ENCODE results near the gene SOX12. TPM values are rescaled to one million over a fixed set of nuclear protein-coding genes. Genes with fewer than 3 reads are reported as not detected.
"Not testable (repeated sequence)": the region's sequence is repeated elsewhere in the genome, so short reads cannot be mapped to it uniquely, and the experiment has no call there.

Gene SOX12
- total RNA-seq, 1 donor, result 1.3 TPM

GRCh38 chr20:361561-361960, 36.2 kb downstream of the SOX12 start:
- Histone ChIP-seq H3K4me1 (ENCODE audit: insufficient read depth, low read length) (peaks cover 29% of the 10 kb centered on the region), H3K27me3 (ENCODE audit: insufficient read depth, low read length) (no peaks in the 10 kb centered on the region), H3K9me3 (ENCODE audit: low read depth, low read length) (no peaks in the 10 kb centered on the region), H3K4me3 (ENCODE audit: low read length) (no peak overlapping the region)

DNA sequence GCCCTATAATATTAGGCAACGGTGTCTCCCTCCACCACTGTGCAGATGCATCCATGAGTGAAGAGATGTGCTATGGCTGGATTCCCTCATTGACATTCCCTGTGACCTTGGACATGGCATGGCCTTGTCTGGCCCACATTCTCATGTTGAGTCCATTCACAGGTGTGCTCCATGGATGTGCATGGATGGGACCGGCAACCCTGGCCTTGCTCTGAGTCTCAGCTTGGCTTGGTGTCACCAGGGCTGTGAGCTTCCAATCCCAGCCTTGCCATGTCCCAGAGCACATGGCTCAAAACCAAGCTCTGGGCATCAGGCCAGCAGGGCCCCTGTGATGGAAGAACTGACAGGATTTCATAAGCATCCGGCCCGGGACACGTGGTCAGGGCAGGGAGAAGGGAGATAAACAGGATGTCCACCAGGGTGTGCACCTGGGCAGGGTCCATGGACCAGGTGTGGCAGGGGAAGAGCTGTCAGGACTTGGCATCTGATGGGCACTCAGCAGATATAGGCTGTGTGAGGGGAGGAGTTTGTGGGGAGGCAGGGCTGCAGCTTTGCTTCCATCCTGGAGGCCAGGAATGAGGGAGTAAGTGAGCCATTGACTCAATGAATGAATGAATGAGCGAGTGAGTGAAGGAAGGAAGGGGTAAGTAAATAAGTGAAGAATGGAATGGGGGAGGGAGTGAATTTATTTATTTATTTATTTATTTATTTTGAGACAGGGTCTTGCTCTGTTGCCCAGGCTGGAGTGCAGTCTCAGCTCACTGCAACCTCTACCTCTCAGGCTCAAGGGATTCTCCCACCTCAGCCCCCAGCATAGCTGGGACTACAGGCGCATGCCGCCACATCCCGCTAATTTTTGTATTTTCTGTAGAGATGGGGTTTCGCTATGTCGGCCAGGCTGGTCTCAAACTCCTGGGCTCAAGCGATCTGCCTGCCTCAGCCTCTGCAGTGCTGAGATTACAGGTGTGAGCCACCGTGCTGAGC, 37.2 kb downstream of the SOX12 start:
- Histone ChIP-seq H3K4me1 (ENCODE audit: insufficient read depth, low read length) (peaks cover 29% of the 10 kb centered on the region), H3K27me3 (ENCODE audit: insufficient read depth, low read length) (no peaks in the 10 kb centered on the region), H3K4me3 (ENCODE audit: low read length) (no peak overlapping the region), H3K9me3 (ENCODE audit: low read depth, low read length) (no peaks in the 10 kb centered on the region)

DNA sequence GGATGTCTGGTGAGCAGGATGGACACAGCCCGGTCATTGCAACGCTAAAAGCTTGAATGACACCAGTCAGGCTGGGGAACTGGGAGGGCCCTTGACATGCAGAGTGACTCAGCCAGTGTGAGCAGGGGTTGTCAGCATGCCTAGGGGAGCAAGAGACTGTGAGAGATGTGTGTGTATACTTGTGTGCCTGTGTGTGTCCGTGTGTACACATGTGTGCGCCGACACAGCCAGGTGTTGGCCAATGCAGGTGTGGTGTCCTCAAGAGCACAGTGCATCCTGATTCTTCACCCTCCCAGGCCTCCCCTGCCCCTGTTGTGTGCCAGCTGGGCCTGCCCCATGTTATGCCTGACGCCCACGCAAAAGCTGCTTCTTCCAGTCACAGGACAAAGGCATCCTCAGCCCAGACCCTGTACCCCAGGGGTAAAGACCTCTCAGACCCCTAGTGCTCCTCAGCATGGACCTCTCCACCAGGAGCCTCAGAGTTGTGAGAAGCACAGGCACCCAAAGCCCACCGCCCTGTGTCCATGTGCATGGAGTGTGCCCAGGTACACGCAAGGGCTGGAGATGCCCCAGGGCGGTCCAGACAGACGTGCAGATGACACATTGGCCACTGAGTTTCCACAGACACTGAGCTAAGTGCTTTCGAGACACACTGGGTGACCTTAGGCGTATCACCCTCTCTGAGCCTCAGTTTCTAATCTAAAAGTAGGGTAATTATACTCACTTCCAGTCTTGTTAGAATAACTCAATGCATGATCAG, 38.1 kb downstream of the SOX12 start:
- Histone ChIP-seq H3K27me3 (ENCODE audit: insufficient read depth, low read length) (no peaks in the 10 kb centered on the region), H3K4me1 (ENCODE audit: insufficient read depth, low read length) (peaks cover 29% of the 10 kb centered on the region), H3K9me3 (ENCODE audit: low read depth, low read length) (no peaks in the 10 kb centered on the region), H3K4me3 (ENCODE audit: low read length) (no peak overlapping the region)

GRCh38 chr20:364905-365794, 39.8 kb downstream of the SOX12 start:
- Histone ChIP-seq H3K27me3 (ENCODE audit: insufficient read depth, low read length) (no peaks in the 10 kb centered on the region), H3K9me3 (ENCODE audit: low read depth, low read length) (no peaks in the 10 kb centered on the region), H3K4me3 (ENCODE audit: low read length) (no peak overlapping the region), H3K4me1 (ENCODE audit: insufficient read depth, low read length) (peaks cover 29% of the 10 kb centered on the region)

DNA sequence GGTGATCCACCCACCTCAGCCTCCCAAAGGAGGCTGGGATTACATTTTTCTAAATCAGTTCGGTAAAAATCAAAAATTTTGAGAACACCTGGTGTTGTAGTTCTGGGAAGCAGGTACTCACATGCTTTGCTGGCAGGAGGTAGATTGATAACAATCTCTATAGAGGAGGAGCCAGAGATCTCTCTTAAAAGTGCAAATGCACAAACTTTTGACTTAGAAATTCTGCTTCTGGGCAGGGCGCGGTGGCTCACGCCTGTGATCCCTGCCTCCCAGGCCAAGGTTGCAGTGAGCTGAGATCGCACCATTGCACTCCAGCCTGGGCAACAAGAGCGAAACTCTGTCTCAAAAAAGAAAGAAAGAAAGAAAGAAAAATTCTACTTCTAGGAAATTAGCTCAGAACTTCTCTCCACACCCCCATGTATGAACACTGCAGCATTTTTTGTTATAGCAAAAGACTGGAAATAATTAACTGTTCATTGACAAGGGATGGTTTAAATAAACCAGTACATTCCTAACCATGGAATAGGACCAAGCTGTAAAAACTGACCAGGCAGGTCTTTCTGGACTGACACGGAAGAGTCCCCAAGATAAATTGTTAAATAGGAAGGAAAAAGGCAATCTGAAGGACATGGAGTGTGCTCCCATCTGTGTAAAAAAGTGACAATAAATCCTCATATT, 40.8 kb downstream of the SOX12 start:
- no peak overlapping the region for H3K4me3 ChIP-seq (ENCODE audit: low read length)
- no peaks in the 10 kb centered on the region for H3K9me3 ChIP-seq (ENCODE audit: low read depth, low read length)
- peaks cover 35% of the 10 kb centered on the region for H3K4me1 ChIP-seq (ENCODE audit: insufficient read depth, low read length)
- H3K27me3 ChIP-seq (ENCODE audit: insufficient read depth, low read length), result no peaks in the 10 kb centered on the region

DNA sequence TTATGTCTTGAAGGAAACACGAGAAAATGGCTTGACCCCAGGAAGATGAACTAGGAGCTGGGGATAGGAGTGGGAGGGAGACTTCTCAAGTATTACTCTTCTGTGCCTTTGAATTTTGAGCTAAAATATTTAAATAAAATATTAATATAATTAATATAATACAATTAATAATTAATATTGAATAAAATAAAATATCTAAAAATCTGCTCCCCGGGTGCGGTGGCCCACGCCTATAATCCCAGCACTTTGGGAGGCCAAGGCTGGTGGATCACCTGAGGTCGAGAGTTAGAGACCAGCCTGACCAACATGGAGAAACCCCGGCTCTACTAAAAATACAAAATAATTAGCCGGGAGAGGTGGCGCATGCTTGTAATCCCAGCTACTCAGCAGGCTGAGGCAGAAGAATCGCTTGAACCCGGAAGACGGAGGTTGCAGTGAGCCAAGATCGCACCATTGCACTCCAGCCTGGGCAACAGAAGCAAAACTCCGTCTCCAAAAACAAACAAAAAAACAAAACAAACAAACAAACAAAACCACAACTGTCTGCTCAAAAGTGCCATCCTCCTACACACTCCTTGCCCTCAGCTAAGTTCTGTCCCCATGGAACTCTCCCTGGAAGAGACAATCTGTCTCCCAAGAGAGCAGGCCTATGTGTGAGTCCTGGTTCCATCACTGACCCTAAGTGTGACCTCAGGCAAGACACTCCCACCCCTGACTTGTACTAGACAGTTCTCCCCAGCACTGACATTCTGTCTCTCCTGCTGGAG, 41.5 kb downstream of the SOX12 start:
- Histone ChIP-seq H3K4me3 (ENCODE audit: low read length) (no peak overlapping the region), H3K4me1 (ENCODE audit: insufficient read depth, low read length) (peaks cover 35% of the 10 kb centered on the region), H3K9me3 (ENCODE audit: low read depth, low read length) (no peaks in the 10 kb centered on the region), H3K27me3 (ENCODE audit: insufficient read depth, low read length) (no peaks in the 10 kb centered on the region)

DNA sequence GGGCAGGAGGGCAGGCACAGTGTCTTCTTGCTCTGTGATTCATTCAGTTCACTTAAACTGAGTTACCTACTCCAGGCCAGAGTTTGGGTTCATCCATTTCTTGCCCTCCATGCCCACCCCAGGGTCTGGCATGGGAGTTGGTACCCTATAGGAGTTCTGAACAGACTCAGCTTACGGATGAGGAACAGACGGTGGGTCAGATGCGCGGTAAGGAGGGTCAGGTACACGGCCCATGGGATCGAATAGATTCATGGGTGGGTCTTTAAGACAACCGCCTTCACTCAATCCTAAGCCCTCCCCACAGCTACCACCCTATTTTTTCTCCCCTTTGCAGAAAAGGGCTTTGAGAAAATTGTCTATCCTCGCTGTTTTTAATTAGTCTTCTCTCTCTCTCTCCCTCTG, 42.1 kb downstream of the SOX12 start:
- Histone ChIP-seq H3K4me3 (ENCODE audit: low read length) (no peak overlapping the region), H3K4me1 (ENCODE audit: insufficient read depth, low read length) (peaks cover 35% of the 10 kb centered on the region), H3K9me3 (ENCODE audit: low read depth, low read length) (no peaks in the 10 kb centered on the region), H3K27me3 (ENCODE audit: insufficient read depth, low read length) (no peaks in the 10 kb centered on the region)

DNA sequence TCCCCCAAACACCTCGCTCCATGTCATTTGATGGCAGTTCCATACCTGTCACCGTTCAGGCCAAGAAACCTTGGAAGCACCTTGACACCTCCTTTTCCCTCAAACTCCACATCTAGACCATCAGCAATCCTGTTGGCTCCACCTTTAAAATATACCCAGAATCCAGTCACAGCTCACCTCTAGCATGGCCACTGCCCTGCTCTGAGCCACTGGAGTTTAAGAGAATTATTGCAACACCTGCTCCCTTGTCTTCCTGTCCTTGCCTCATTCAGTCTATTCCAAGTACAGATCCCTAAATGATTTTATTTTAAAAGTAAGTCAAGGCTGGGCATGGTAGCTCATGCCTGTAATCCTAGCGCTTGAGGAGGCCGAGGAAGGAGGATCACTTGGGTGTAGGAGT, 43.6 kb downstream of the SOX12 start:
- Histone ChIP-seq H3K4me3 (ENCODE audit: low read length) (no peak overlapping the region), H3K9me3 (ENCODE audit: low read depth, low read length) (no peaks in the 10 kb centered on the region)

GRCh38 chr20:370151-370600, 44.8 kb downstream of the SOX12 start:
- no peak overlapping the region for H3K4me3 ChIP-seq (ENCODE audit: low read length)
- H3K9me3 ChIP-seq (ENCODE audit: low read depth, low read length), result no peaks in the 10 kb centered on the region
- peaks cover 38% of the 10 kb centered on the region for H3K4me1 ChIP-seq (ENCODE audit: insufficient read depth, low read length)
- no peaks in the 10 kb centered on the region for H3K27me3 ChIP-seq (ENCODE audit: insufficient read depth, low read length)

More for the DNA sequence above, 43.6 kb downstream of the SOX12 start:
- Histone ChIP-seq H3K27me3 (ENCODE audit: insufficient read depth, low read length) (no peaks in the 10 kb centered on the region), H3K4me1 (ENCODE audit: insufficient read depth, low read length) (peaks cover 41% of the 10 kb centered on the region)

- H3K27me3 ChIP-seq (ENCODE audit: insufficient read depth, low read length), result no peaks in the 10 kb centered on the region
- H3K9me3 ChIP-seq (ENCODE audit: low read depth, low read length), result no peaks in the 10 kb centered on the region
- H3K4me3 ChIP-seq (ENCODE audit: low read length), result no peak overlapping the region
- peaks cover 34% of the 10 kb centered on the region for H3K4me1 ChIP-seq (ENCODE audit: insufficient read depth, low read length)
Measured at GRCh38 chr20:370977-371754, 45.8 kb downstream of the SOX12 start.

- H3K9me3 ChIP-seq (ENCODE audit: low read depth, low read length), result no peaks in the 10 kb centered on the region
- peaks cover 34% of the 10 kb centered on the region for H3K4me1 ChIP-seq (ENCODE audit: insufficient read depth, low read length)
- H3K4me3 ChIP-seq (ENCODE audit: low read length), result no peak overlapping the region
- H3K27me3 ChIP-seq (ENCODE audit: insufficient read depth, low read length), result no peaks in the 10 kb centered on the region
Measured at GRCh38 chr20:371755-372542, 46.6 kb downstream of the SOX12 start.

- not testable (repeated sequence) for H3K27me3 ChIP-seq (ENCODE audit: insufficient read depth, low read length); H3K4me3 ChIP-seq (ENCODE audit: low read length); H3K9me3 ChIP-seq (ENCODE audit: low read depth, low read length)
- H3K4me1 ChIP-seq (ENCODE audit: insufficient read depth, low read length), result peaks cover 34% of the 10 kb centered on the region
Measured at GRCh38 chr20:372543-373082, 47.3 kb downstream of the SOX12 start.

Data from mononuclear cell (primary cell).